K562 treated with DMSO at 1 percent for 24 hours (cell line): ENCODE measurements around the gene TMEM154. TPM values are rescaled to one million over a fixed set of nuclear protein-coding genes. Genes with fewer than 3 reads are reported as not detected.

Experiments used
- total RNA-seq: library from RNA; unstranded; fragments of 300-600 nt; gene quantifications from 2 replicates; pipeline ENCODE4 v1.2.3, GENCODE V29; 2022; ENCODE audit warnings: low read depth; ENCODE audit not compliant: insufficient read depth

The TMEM154 gene
- 2.6 and 3.7 TPM in 2 replicates for total RNA-seq

GRCh38 chr4:152679414-152680281, at the start of gene TMEM154:
TMEM154 (minus strand) TSS chr4:152679997; CDS start chr4:152679933, 64 bp downstream.

Other genes starting within 250 kb of the TMEM154 start
- 6.2 and 8.0 TPM in 2 replicates for gene FBXW7, start 143.9 kb downstream of the TMEM154 start, total RNA-seq
- gene TIGD4, start 99.7 kb upstream of the TMEM154 start, total RNA-seq: not detected in 2 replicates
- gene ARFIP1, start 100.0 kb upstream of the TMEM154 start, total RNA-seq: 12.3 and 12.5 TPM in 2 replicates